IMR-90 (cell line): ENCODE measurements around the gene CMIP. TPM values are rescaled to one million over a fixed set of nuclear protein-coding genes. Genes with fewer than 3 reads are reported as not detected.

Source experiments
- ATAC-seq: fragments of 200-7000 bp; cut with Tn5 transposase; 2 replicates; pipeline ENCODE4 v1.9.1; 2020; ENCODE audit warnings: low read depth, mild to moderate bottlenecking, moderate library complexity
- BruUV-seq: library from RNA; stranded (reverse); fragments of 400-500 nt; replicated peaks from 2 replicates; lab custom pipeline; 2021; lab: Mats Ljungman, UMichigan
- CTCF ChIA-PET: fragments of 300-600 bp; formaldehyde crosslinking; extraction: SDS; loops from one replicate; lab custom pipeline; 2021; ENCODE audit warnings: antibody characterized with exemption; lab: Yijun Ruan, JAX
- POLR2A ChIA-PET: fragments of 300-600 bp; sonication (Branson Sonifier 250); formaldehyde crosslinking; loops from one replicate; lab custom pipeline; 2022; ENCODE audit warnings: antibody characterized with exemption; ENCODE audit not compliant: unreplicated experiment; lab: Charles Lee
- DNase-seq: peaks from one replicate; pipeline ENCODE4 v3.0.0; 2013
- H2AFZ ChIP-seq: replicated peaks from 2 replicates; pipeline ENCODE3; 2013; ENCODE audit warnings: low read length, mild to moderate bottlenecking; ENCODE audit not compliant: poor library complexity
- H2AK5ac ChIP-seq: 2 replicates; pipeline ENCODE4 v1.6.1; 2013; ENCODE audit warnings: low read depth, low read length, inconsistent platforms
- H2AK9ac ChIP-seq: replicated peaks from 2 replicates; pipeline ENCODE3; 2013; ENCODE audit warnings: mild to moderate bottlenecking, low read depth, low read length, moderate library complexity; ENCODE audit not compliant: poor library complexity
- H2BK120ac ChIP-seq: 2 replicates; pipeline ENCODE4 v1.6.1; 2013; ENCODE audit warnings: low read depth, low read length, inconsistent platforms
- H2BK15ac ChIP-seq: 3 replicates; pipeline ENCODE4 v1.6.1; 2013; ENCODE audit warnings: low read depth, low read length, inconsistent platforms
- H2BK20ac ChIP-seq: 2 replicates; pipeline ENCODE4 v1.6.1; 2013; ENCODE audit warnings: low read depth, mild to moderate bottlenecking, inconsistent platforms, low read length, moderate library complexity
- H2BK5ac ChIP-seq: 2 replicates; pipeline ENCODE4 v1.6.1; 2013; ENCODE audit warnings: mild to moderate bottlenecking, low read depth, low read length, inconsistent platforms; ENCODE audit not compliant: poor library complexity, severe bottlenecking
- H3K14ac ChIP-seq: replicated peaks from 2 replicates; pipeline ENCODE4 v1.6.1; 2013; ENCODE audit warnings: low read depth, low read length, inconsistent platforms
- H3K18ac ChIP-seq: 2 replicates; pipeline ENCODE4 v1.6.1; 2013; ENCODE audit warnings: low read depth, low read length, control low read depth
- H3K23ac ChIP-seq: 2 replicates; pipeline ENCODE4 v1.6.1; 2013; ENCODE audit warnings: low read depth, low read length, inconsistent platforms
- H3K27ac ChIP-seq: 2 replicates; pipeline ENCODE4 v1.5.1; 2013; ENCODE audit warnings: mild to moderate bottlenecking, control low read depth, low read length; ENCODE audit not compliant: insufficient read depth
- H3K27me3 ChIP-seq: 2 replicates; pipeline ENCODE4 v1.6.1; 2013; ENCODE audit warnings: low read length; ENCODE audit not compliant: control insufficient read depth, insufficient read depth
- H3K36me3 ChIP-seq: 2 replicates; pipeline ENCODE4 v1.6.1; 2013; ENCODE audit warnings: low read length, mixed read lengths; ENCODE audit not compliant: control insufficient read depth, insufficient read depth
- H3K4ac ChIP-seq: 2 replicates; pipeline ENCODE4 v1.6.1; 2013; ENCODE audit warnings: low read depth, low read length, inconsistent platforms
- H3K4me1 ChIP-seq: 2 replicates; pipeline ENCODE4 v1.6.1; 2013; ENCODE audit warnings: low read length, mixed read lengths; ENCODE audit not compliant: control insufficient read depth, insufficient read depth
- H3K4me2 ChIP-seq: 2 replicates; pipeline ENCODE4 v1.6.1; 2013; ENCODE audit warnings: low read depth, mild to moderate bottlenecking, control low read depth, low read length, moderate library complexity
- H3K4me3 ChIP-seq: 2 replicates; pipeline ENCODE4 v1.5.1; 2013; ENCODE audit warnings: low read depth, mild to moderate bottlenecking, control low read depth, low read length, moderate library complexity; ENCODE audit not compliant: insufficient read depth
- H3K56ac ChIP-seq: 2 replicates; pipeline ENCODE4 v1.6.1; 2013; ENCODE audit warnings: low read length, inconsistent platforms; ENCODE audit not compliant: insufficient read depth; ENCODE audit errors: extremely low read depth
- H3K79me1 ChIP-seq, 2 experiments: 2 replicates each; pipeline ENCODE4 v1.6.1; 2013; ENCODE audit warnings: low read length in 2 of 2, inconsistent platforms in 1 of 2, low read depth in 1 of 2
- H3K9ac ChIP-seq: 2 replicates; pipeline ENCODE4 v1.6.1; 2013; ENCODE audit warnings: low read depth, low read length, control low read depth
- H3K9me1 ChIP-seq: 2 replicates; pipeline ENCODE4 v1.6.1; 2013; ENCODE audit warnings: low read length, inconsistent platforms; ENCODE audit not compliant: insufficient read depth
- H3K9me3 ChIP-seq: 2 replicates; pipeline ENCODE4 v1.6.1; 2013; ENCODE audit warnings: low read length; ENCODE audit not compliant: control insufficient read depth, insufficient read depth
- H4K20me1 ChIP-seq: 2 replicates; pipeline ENCODE4 v1.6.1; 2013; ENCODE audit warnings: low read length, inconsistent platforms; ENCODE audit not compliant: insufficient read depth
- H4K5ac ChIP-seq: 2 replicates; pipeline ENCODE4 v1.6.1; 2013; ENCODE audit warnings: mild to moderate bottlenecking, low read depth, low read length, control low read depth
- H4K8ac ChIP-seq, 2 experiments: 2 replicates each; pipeline ENCODE4 v1.6.1; 2013; ENCODE audit warnings: low read depth in 2 of 2, low read length in 2 of 2, control low read depth in 1 of 2, inconsistent platforms in 1 of 2
- H4K91ac ChIP-seq: 2 replicates; pipeline ENCODE4 v1.6.1; 2013; ENCODE audit warnings: low read depth, low read length, inconsistent platforms; ENCODE audit not compliant: insufficient read depth
- CTCF ChIP-seq: conservative IDR thresholded peaks from 2 replicates; pipeline ENCODE4 v1.5.1; 2012; ENCODE audit warnings: mild to moderate bottlenecking, low read depth, low read length, improper control_type of control experiment
- MXI1 ChIP-seq: IDR thresholded peaks from 2 replicates; pipeline ENCODE4 v1.6.1; 2012; ENCODE audit warnings: low read depth, mild to moderate bottlenecking, low read length, moderate library complexity, borderline replicate concordance
- RAD21 ChIP-seq: IDR thresholded peaks from 2 replicates; pipeline ENCODE4 v1.6.1; 2012; ENCODE audit warnings: low read length, improper control_type of control experiment
- RCOR1 ChIP-seq: IDR thresholded peaks from 2 replicates; pipeline ENCODE4 v1.6.1; 2012; ENCODE audit warnings: mild to moderate bottlenecking, low read length, improper control_type of control experiment; ENCODE audit not compliant: insufficient replicate concordance
- WGBS, 2 experiments: methylation state at CpG; one replicate each; pipeline versions ENCODE4 v1.1.5 to v1.1.7; 2013; ENCODE audit warnings: missing lambda C conversion rate in 2 of 2; ENCODE audit not compliant: insufficient read length in 1 of 2; ENCODE audit errors: extremely low coverage in 2 of 2; 5-methylcytosine and 5-hydroxymethylcytosine counted together
- dilution Hi-C: fragments of 300-500 bp; cut with HindIII; formaldehyde crosslinking; loops from one replicate; pipeline ENCODE4 v1.14.3; 2018; ENCODE audit warnings: low sequenced_read_pairs; ENCODE audit not compliant: unreplicated experiment
- in situ Hi-C: fragments of 300-500 bp; cut with MboI; formaldehyde crosslinking; loops from 3 replicates; pipeline ENCODE4 v1.14.3; 2019; ENCODE audit warnings: low sequenced_read_pairs, inconsistent platforms, mixed read lengths
- intact Hi-C: fragments of 100-400 bp; cut with micrococcal nuclease; formaldehyde crosslinking; loops from 2 replicates; pipeline ENCODE4 v1.10.0; 2022
- polyA plus RNA-seq, 3 experiments: library from polyadenylated mRNA; depleted of rRNA; stranded (reverse); fragments of >200 nt; gene quantifications; 2 replicates each; pipeline ENCODE4 v1.2.3, GENCODE V29; 2012; ENCODE audit warnings: low replicate concordance in 1 of 3
- total RNA-seq: library from RNA; depleted of rRNA; stranded (reverse); fragments of >200 nt; gene quantifications from 2 replicates; pipeline ENCODE4 v1.2.3, GENCODE V29; 2012

The CMIP gene
- total and polyA plus RNA-seq, 2 of the 4 experiments (the other 2 are of a cell fraction) = 3.2 to 11.6 TPM

- CTCF ChIA-PET = no interaction called here
- dilution Hi-C loops = no loop called here
Measured at GRCh38 chr16:81586977-81587625, 142.5 kb downstream of the CMIP start.

More at GRCh38 chr16:81586977-81587625, 142.5 kb downstream of the CMIP start:
- no peak overlapping the region for H3K14ac ChIP-seq
- H3K56ac ChIP-seq = no peak overlapping the region
- no peak for TF ChIP-seq CTCF
- no peak for TF ChIP-seq RAD21
- TF ChIP-seq MXI1 = no peak
- TF ChIP-seq RCOR1 = no peak
- no peak overlapping the region for H4K8ac ChIP-seq
- no peak overlapping the region for H3K18ac ChIP-seq
- H3K27ac ChIP-seq = no peak overlapping the region
- H2AFZ ChIP-seq = no peak overlapping the region
- DNase-seq (no peak), ATAC-seq (no peak)
- H2BK15ac ChIP-seq = no peak overlapping the region
- H2AK5ac ChIP-seq = no peak overlapping the region
- H2BK5ac ChIP-seq = no peak overlapping the region
- no peak overlapping the region for H3K23ac ChIP-seq
- peaks cover 36 to 63% of the 10 kb centered on the region in 2 experiments for H3K79me1 ChIP-seq
- H3K36me3 ChIP-seq = 0 out of 2 replicates have a peak, but pooled peaks cover 2% of the 10 kb centered on the region
- H2BK120ac ChIP-seq = no peak overlapping the region
- WGBS, 2 experiments = no CpG with 5 or more reads among the region's 11 CpGs
- H3K9me1 ChIP-seq = peaks cover 29% of the 10 kb centered on the region
- H4K20me1 ChIP-seq = peaks cover 57% of the 10 kb centered on the region
- H3K4me3 ChIP-seq = no peak overlapping the region
- H3K9me3 ChIP-seq = no peaks in the 10 kb centered on the region
- H3K27me3 ChIP-seq = no peaks in the 10 kb centered on the region
- H2AK9ac ChIP-seq = no peak overlapping the region
- POLR2A ChIA-PET = no interaction called here
- no peak overlapping the region for H4K5ac ChIP-seq
- H4K91ac ChIP-seq = no peak overlapping the region
- no TSS peak for BruUV-seq
- in situ Hi-C loops (no loop called here), intact Hi-C loops (loop anchor here (10.0 kb wide), 2 partner anchors 142 to 182 kb away; partner anchors contain the start of gene CMIP)
- H3K4ac ChIP-seq = no peak overlapping the region
- H3K4me2 ChIP-seq = no peak overlapping the region
- peaks cover 13% of the 10 kb centered on the region for H3K4me1 ChIP-seq
- no peak overlapping the region for H2BK20ac ChIP-seq
- H3K9ac ChIP-seq = no peak overlapping the region
